ENCODE results near the gene URAD. TPM values are rescaled to one million over a fixed set of nuclear protein-coding genes. Genes with fewer than 3 reads are reported as not detected.
"Not testable (repeated sequence)": the region's sequence is repeated elsewhere in the genome, so short reads cannot be mapped to it uniquely, and the experiment has no call there.

URAD gene
- total RNA-seq, 2 donors from 2014 or later: not detected

GRCh38 chr13:27967203-27967735 is 21.2 kb downstream of the URAD start:
- peak overlapping the region in 1 of 2 donors; percentile 55 for H3K27ac Mint-ChIP-seq
- H3K36me3 Mint-ChIP-seq: peaks cover 0 to 5% of the 10 kb centered on the region in 2 donors
- no peaks in the 10 kb centered on the region for H3K9me3 Mint-ChIP-seq
- ATAC-seq (no peak), DNase-seq (ENCODE audit: low spot score in 2 of 2) (no peak)

- H3K27ac Mint-ChIP-seq: peak overlapping the region in 1 of 2 donors; percentile 55
- no peak for DNase-seq (ENCODE audit: low spot score in 2 of 2)
- no peak for ATAC-seq
- H3K9me3 Mint-ChIP-seq: no peaks in the 10 kb centered on the region
- peaks cover 0 to 5% of the 10 kb centered on the region in 2 donors for H3K36me3 Mint-ChIP-seq
These were observed 21.8 kb downstream of the URAD start for GRCh38 chr13:27966641-27967202.

- no peaks in the 10 kb centered on the region for H3K36me3 Mint-ChIP-seq
- DNase-seq (ENCODE audit: low spot score in 2 of 2) (no peak), ATAC-seq (no peak)
- no peak overlapping the region for H3K27ac Mint-ChIP-seq
- no peaks in the 10 kb centered on the region for H3K9me3 Mint-ChIP-seq
These were observed 22.5 kb downstream of the URAD start for GRCh38 chr13:27965740-27966640.

GRCh38 chr13:27965343-27965739 is 23.2 kb downstream of the URAD start:
- no peaks in the 10 kb centered on the region for H3K36me3 Mint-ChIP-seq
- no peak overlapping the region for H3K27ac Mint-ChIP-seq
- ATAC-seq (no peak), DNase-seq (ENCODE audit: low spot score in 2 of 2) (no peak)
- no peaks in the 10 kb centered on the region for H3K9me3 Mint-ChIP-seq

- ATAC-seq (no peak), DNase-seq (ENCODE audit: low spot score in 2 of 2) (no peak)
- H3K36me3 Mint-ChIP-seq: no peaks in the 10 kb centered on the region
- no peaks in the 10 kb centered on the region for H3K9me3 Mint-ChIP-seq
- no peak overlapping the region for H3K27ac Mint-ChIP-seq
These were observed 23.7 kb downstream of the URAD start for GRCh38 chr13:27964741-27965323.

- H3K9me3 Mint-ChIP-seq; DNase-seq (ENCODE audit: low spot score in 2 of 2); H3K27ac Mint-ChIP-seq; ATAC-seq; H3K36me3 Mint-ChIP-seq: not testable (repeated sequence)
These were observed 24.3 kb downstream of the URAD start for GRCh38 chr13:27964206-27964605.

GRCh38 chr13:27963491-27963890 is 25.0 kb downstream of the URAD start:
- ATAC-seq: no peak
- H3K9me3 Mint-ChIP-seq: no peaks in the 10 kb centered on the region

GRCh38 chr13:27962982-27963381 is 25.5 kb downstream of the URAD start:
- no peaks in the 10 kb centered on the region for H3K36me3 Mint-ChIP-seq
- no peak overlapping the region for H3K27ac Mint-ChIP-seq
- ATAC-seq (no peak), DNase-seq (ENCODE audit: low spot score in 2 of 2) (no peak)
- H3K9me3 Mint-ChIP-seq: no peaks in the 10 kb centered on the region

More at GRCh38 chr13:27963491-27963890, 25.0 kb downstream of the URAD start:
- no peaks in the 10 kb centered on the region for H3K36me3 Mint-ChIP-seq
- DNase-seq (ENCODE audit: low spot score in 2 of 2): no peak
- H3K27ac Mint-ChIP-seq: no peak overlapping the region

GRCh38 chr13:27962128-27962841 is 26.2 kb downstream of the URAD start:
- ATAC-seq (no peak), DNase-seq (ENCODE audit: low spot score in 2 of 2) (no peak)
- Mint-ChIP-seq H3K9me3 (no peaks in the 10 kb centered on the region), H3K36me3 (no peaks in the 10 kb centered on the region), H3K27ac (no peak overlapping the region)

GRCh38 chr13:27961227-27962085 is 27.0 kb downstream of the URAD start:
- Mint-ChIP-seq H3K9me3 (no peaks in the 10 kb centered on the region), H3K27ac (no peak overlapping the region), H3K36me3 (no peaks in the 10 kb centered on the region)
- ATAC-seq: no peak
- DNase-seq (ENCODE audit: low spot score in 2 of 2): no peak

- ATAC-seq (peak; percentile 55 to 76), DNase-seq (ENCODE audit: low spot score in 2 of 2) (peak in 1 of 2 donors; percentile 69)
- Mint-ChIP-seq H3K9me3 (no peaks in the 10 kb centered on the region), H3K27ac (no peak overlapping the region), H3K36me3 (no peaks in the 10 kb centered on the region)
These were observed 27.9 kb downstream of the URAD start for GRCh38 chr13:27960362-27961226.

- H3K36me3 Mint-ChIP-seq: no peaks in the 10 kb centered on the region
- DNase-seq (ENCODE audit: low spot score in 2 of 2): no peak
- H3K27ac Mint-ChIP-seq: no peak overlapping the region
- no peak for ATAC-seq
- H3K9me3 Mint-ChIP-seq: no peaks in the 10 kb centered on the region
These were observed 28.5 kb downstream of the URAD start for GRCh38 chr13:27959976-27960361.

- Mint-ChIP-seq H3K36me3 (peaks cover 0 to 4% of the 10 kb centered on the region in 2 donors), H3K9me3 (no peaks in the 10 kb centered on the region), H3K27ac (no peak overlapping the region)
- ATAC-seq (no peak), DNase-seq (ENCODE audit: low spot score in 2 of 2) (no peak)
These were observed 31.8 kb downstream of the URAD start for GRCh38 chr13:27956576-27957300.

- H3K9me3 Mint-ChIP-seq: no peaks in the 10 kb centered on the region
- peaks cover 0 to 7% of the 10 kb centered on the region in 2 donors for H3K36me3 Mint-ChIP-seq
- ATAC-seq: no peak
- DNase-seq (ENCODE audit: low spot score in 2 of 2): no peak
- no peak overlapping the region for H3K27ac Mint-ChIP-seq
These were observed 33.4 kb downstream of the URAD start for GRCh38 chr13:27955014-27955591.

Data from activated naive CD4-positive, alpha-beta T cell treated with anti-CD3 and anti-CD28 coated beads, Interleukin-2, amount 50 U/mL, for 72 hours (primary cell).